Cardiac muscle cell (in vitro differentiated cells and primary cell): Measurements from ENCODE around the gene ABTB2. TPM values are rescaled to one million over a fixed set of nuclear protein-coding genes. Genes with fewer than 3 reads are reported as not detected.
A peak's percentile ranks its signal among the peaks of the same experiment; 100 is the strongest.

Source experiments
- DNase-seq, 2 donors: peaks; one replicate each; pipeline versions ENCODE4 v3.0.0 to v3.0.0-alpha.2; 2010 to 2017; ENCODE audit warnings: low read depth in 1 of 2, low spot score in 1 of 2
- H3K27ac ChIP-seq: fragments of 200-600 bp; sonication (generic); 2 replicates; pipeline ENCODE4 v1.5.1; 2016
- H3K27me3 ChIP-seq: fragments of 200-600 bp; sonication (generic); 2 replicates; pipeline ENCODE4 v1.6.0; 2016; ENCODE audit warnings: control low read depth
- H3K36me3 ChIP-seq: fragments of 200-600 bp; sonication (generic); 2 replicates; pipeline ENCODE4 v1.5.1; 2016; ENCODE audit warnings: control low read depth
- H3K4me1 ChIP-seq: fragments of 200-600 bp; sonication (generic); 2 replicates; pipeline ENCODE4 v1.8.1; 2017; ENCODE audit warnings: low read depth, mild to moderate bottlenecking, mixed run types
- H3K4me3 ChIP-seq: fragments of 200-600 bp; sonication (generic); 2 replicates; pipeline ENCODE4 v1.5.1; 2016; ENCODE audit warnings: mild to moderate bottlenecking
- H3K9me3 ChIP-seq: fragments of 200-600 bp; sonication (generic); 2 replicates; pipeline ENCODE4 v1.5.1; 2017; ENCODE audit warnings: low read depth, mild to moderate bottlenecking, control low read depth
- CTCF ChIP-seq: IDR thresholded peaks from 2 replicates; pipeline ENCODE4 v1.5.1; 2012; ENCODE audit warnings: low read depth, mild to moderate bottlenecking, low read length
- polyA plus RNA-seq: library from polyadenylated mRNA; unstranded; fragments of >200 nt; fragmentation: Nextera tagmentation; extraction: Ambion mirVana; gene quantifications from 2 replicates; pipeline ENCODE4 v1.2.1, GENCODE V29; 2016
- total RNA-seq: library from RNA; depleted of rRNA; stranded (reverse); fragments of >200 nt; gene quantifications from 2 replicates; pipeline ENCODE4 v1.2.3, GENCODE V29; 2016

The ABTB2 gene
- total and polyA plus RNA-seq, 2 experiments from 2014 or later, result 29.0 to 61.3 TPM

GRCh38 chr11:34313099-34313517 is 44.7 kb downstream of the ABTB2 start:
- Histone ChIP-seq H3K36me3 (no peaks in the 10 kb centered on the region), H3K27ac (peak overlapping the region; percentile 87), H3K27me3 (no peaks in the 10 kb centered on the region), H3K9me3 (no peaks in the 10 kb centered on the region), H3K4me1 (peaks cover 68% of the 10 kb centered on the region), H3K4me3 (no peak overlapping the region)
- DNase-seq, result peak in 1 of 2 donors; percentile 15
- no peak for TF ChIP-seq CTCF

GRCh38 chr11:34311126-34311525 is 46.7 kb downstream of the ABTB2 start:
- Histone ChIP-seq H3K4me3 (no peak overlapping the region), H3K4me1 (peaks cover 61% of the 10 kb centered on the region), H3K27ac (peak overlapping the region; percentile 87), H3K9me3 (no peaks in the 10 kb centered on the region), H3K27me3 (no peaks in the 10 kb centered on the region), H3K36me3 (no peaks in the 10 kb centered on the region)
- TF ChIP-seq CTCF, result no peak
- peak in 1 of 2 donors; percentile 93 for DNase-seq

GRCh38 chr11:34309965-34310364 is 47.8 kb downstream of the ABTB2 start:
- Histone ChIP-seq H3K4me1 (peaks cover 58% of the 10 kb centered on the region), H3K27me3 (no peaks in the 10 kb centered on the region), H3K9me3 (no peaks in the 10 kb centered on the region), H3K36me3 (no peaks in the 10 kb centered on the region), H3K27ac (peak overlapping the region; percentile 83), H3K4me3 (no peak overlapping the region)
- no peak for TF ChIP-seq CTCF
- no peak for DNase-seq

- Histone ChIP-seq H3K4me1 (peaks cover 56% of the 10 kb centered on the region), H3K27ac (peak overlapping the region; percentile 83), H3K9me3 (no peaks in the 10 kb centered on the region), H3K36me3 (no peaks in the 10 kb centered on the region), H3K4me3 (no peak overlapping the region), H3K27me3 (no peaks in the 10 kb centered on the region)
- DNase-seq, result peak in 1 of 2 donors; percentile 70
- TF ChIP-seq CTCF, result no peak
Observed at GRCh38 chr11:34308913-34309585, 48.8 kb downstream of the ABTB2 start.

GRCh38 chr11:34308049-34308912 is 49.5 kb downstream of the ABTB2 start:
- DNase-seq, result no peak
- H3K9me3 ChIP-seq, result no peaks in the 10 kb centered on the region
- peaks cover 55% of the 10 kb centered on the region for H3K4me1 ChIP-seq
- no peak overlapping the region for H3K4me3 ChIP-seq
- no peaks in the 10 kb centered on the region for H3K27me3 ChIP-seq
- H3K27ac ChIP-seq, result no peak overlapping the region
- TF ChIP-seq CTCF, result no peak
- no peaks in the 10 kb centered on the region for H3K36me3 ChIP-seq
